Measurements from ENCODE around the gene PEPD.

- TF ChIP-seq CTCF (IDR thresholded peaks at IDR 0.05), result no peak
- TF ChIP-seq POLR2A (IDR thresholded peaks at IDR 0.05), result no peak
- no peak for TF ChIP-seq EP300 (IDR thresholded peaks at IDR 0.05)
Observed at GRCh38 chr19:33486407-33486806, 35.2 kb downstream of the PEPD start.

Data from tibial nerve (tissue), 4 donors.